Transverse colon (tissue), 4 donors: ENCODE results near the gene ABHD13. TPM values are rescaled to one million over a fixed set of nuclear protein-coding genes. Genes with fewer than 3 reads are reported as not detected.

ENCODE experiments used
- DNase-seq: peaks from one replicate; pipeline ENCODE4 v3.0.0-alpha.2; 2019
- H3K27ac ChIP-seq, 4 donors: fragments of 200-600 bp; sonication (generic); 2 replicates each; pipeline ENCODE4 v1.5.1; 2016 to 2018; ENCODE audit warnings: inconsistent platforms in 4 of 4
- H3K27me3 ChIP-seq: fragments of 200-600 bp; sonication (generic); 2 replicates; pipeline ENCODE4 v1.5.1; 2017; ENCODE audit warnings: inconsistent platforms
- H3K36me3 ChIP-seq, 4 donors: fragments of 200-600 bp; sonication (generic); 2 replicates each; pipeline ENCODE4 v1.5.1; 2017 to 2019; ENCODE audit warnings: inconsistent platforms in 4 of 4
- H3K4me1 ChIP-seq, 4 donors: fragments of 200-600 bp; sonication (generic); 2 replicates each; pipeline ENCODE4 v1.5.1; 2017 to 2020; ENCODE audit warnings: inconsistent platforms in 4 of 4
- H3K4me3 ChIP-seq, 4 donors: fragments of 200-600 bp; sonication (generic); 1 replicate in 1 of 4; 2 replicates in 3 of 4; pipeline versions ENCODE4 v1.5.1 to v1.6.1; 2017 to 2019; ENCODE audit warnings: inconsistent platforms in 4 of 4
- H3K9me3 ChIP-seq, 2 donors: fragments of 200-600 bp; sonication (generic); 2 replicates each; pipeline ENCODE4 v1.5.1; 2017 to 2019; ENCODE audit warnings: inconsistent platforms in 2 of 2
- CTCF ChIP-seq, 5 experiments: fragments of 200-600 bp in 3 of 5; fragments of 450-650 bp in 2 of 5; sonication (generic) in 3 of 5; IDR thresholded peaks; 1 replicate in 2 of 5; 2 replicates in 3 of 5; pipeline ENCODE4 v1.5.1; 2016 to 2017; ENCODE audit warnings: antibody characterized with exemption in 5 of 5, inconsistent platforms in 3 of 5, mild to moderate bottlenecking in 2 of 5, moderate library complexity in 1 of 5
- EP300 ChIP-seq: sonication (generic); formaldehyde crosslinking; IDR thresholded peaks from one replicate; pipeline ENCODE4 v1.6.1; 2017; ENCODE audit warnings: antibody characterized with exemption, low read depth
- POLR2A ChIP-seq: fragments of 450-650 bp; IDR thresholded peaks from one replicate; pipeline ENCODE4 v1.6.1; 2016; ENCODE audit warnings: antibody characterized with exemption, mild to moderate bottlenecking, moderate library complexity
- POLR2AphosphoS5 ChIP-seq, 3 donors: sonication (generic); formaldehyde crosslinking; IDR thresholded peaks; one replicate each; pipeline ENCODE4 v1.6.1; 2016; ENCODE audit warnings: antibody characterized with exemption in 3 of 3
- WGBS, 2 donors: methylation state at CpG; one replicate each; pipeline ENCODE4 v1.1.5; 2018; ENCODE audit warnings: low coverage in 1 of 2; 5-methylcytosine and 5-hydroxymethylcytosine counted together
- in situ Hi-C, 4 donors: fragments of 200-750 bp; cut with MboI; loops; one replicate each; pipeline versions ENCODE4 v1.15.0 to v1.15.1; 2017; ENCODE audit warnings: low sequenced_read_pairs in 3 of 4, low pct_ligation_motif_present in 1 of 4, low pct_unique_long_range_greater_than_20kb in 1 of 4
- intact Hi-C: fragments of 100-400 bp; cut with DNase I; formaldehyde crosslinking; loops from one replicate; pipeline ENCODE4 v1.15.1; 2023; ENCODE audit warnings: low total_unique reads
- total RNA-seq, 4 donors: library from RNA; depleted of rRNA; stranded (reverse); fragments of >200 nt; gene quantifications; one replicate each; pipeline ENCODE4 v1.1.0, GENCODE V29; 2016

Gene ABHD13
- total RNA-seq, 4 donors from 2014 or later, result 3.4 to 16.2 (median 8.7) TPM

- TF ChIP-seq POLR2A (no peak), EP300 (no peak), POLR2AphosphoS5 (IDR thresholded peaks at IDR 0.05) (no peak), CTCF (IDR thresholded peaks at IDR 0.05) (no peak)
- 65 to 77% methylated on average over 3 of the region's 3 CpGs for WGBS, 2 donors
- H3K36me3 ChIP-seq, result no peaks in the 10 kb centered on the region
- H3K4me3 ChIP-seq, result no peak overlapping the region
- no peaks in the 10 kb centered on the region for H3K27me3 ChIP-seq
- no peaks in the 10 kb centered on the region for H3K9me3 ChIP-seq
- no peak for DNase-seq
- intact Hi-C loops, result no loop called here
- in situ Hi-C loops, result no loop called here
- no peak overlapping the region for H3K27ac ChIP-seq
- no peaks in the 10 kb centered on the region for H3K4me1 ChIP-seq
These were observed 64.9 kb downstream of the ABHD13 start for GRCh38 chr13:108283110-108283509.

Other genes starting within 250 kb of the ABHD13 start
- 10 to 100 TPM in 1 of 4 donors, 1 to 10 TPM in 3; 1.9 to 17.0 (median 6.0) TPM for gene LIG4, start 2.9 kb upstream of the ABHD13 start, total RNA-seq
- gene TNFSF13B, start 51.3 kb downstream of the ABHD13 start, total RNA-seq, result 1 to 10 TPM in 2 of 4 donors, not detected in 2; 1.1 to 7.1 TPM